Gastrocnemius medialis (tissue), 4 donors: ENCODE results near the gene PPP1R16B. TPM values are rescaled to one million over a fixed set of nuclear protein-coding genes. Genes with fewer than 3 reads are reported as not detected.

ENCODE experiments used
- ATAC-seq, 2 donors: fragments of 150-250 bp; one replicate each; pipeline ENCODE4 v1.9.1; 2016
- DNase-seq, 2 donors: peaks; one replicate each; pipeline ENCODE4 v3.0.0-alpha.2; 2019
- H3K27ac ChIP-seq, 4 donors: fragments of 200-600 bp; sonication (generic); 1 replicate in 1 of 4; 2 replicates in 3 of 4; pipeline ENCODE4 v1.5.1; 2016 to 2018; ENCODE audit warnings: mild to moderate bottlenecking in 2 of 4, moderate library complexity in 1 of 4
- H3K27me3 ChIP-seq, 3 donors: fragments of 200-600 bp; sonication (generic) in 2 of 3; 1 replicate in 1 of 3; 2 replicates in 2 of 3; pipeline versions ENCODE4 v1.5.1 to v1.6.0; 2016 to 2019; ENCODE audit warnings: mild to moderate bottlenecking in 1 of 3, moderate library complexity in 1 of 3
- H3K36me3 ChIP-seq, 2 donors: fragments of 200-600 bp; sonication (generic) in 1 of 2; one replicate each; pipeline ENCODE4 v1.5.1; 2017 to 2018
- H3K4me1 ChIP-seq, 2 donors: fragments of 200-600 bp; sonication (generic) in 1 of 2; one replicate each; pipeline ENCODE4 v1.5.1; 2016 to 2017; ENCODE audit warnings: mild to moderate bottlenecking in 2 of 2
- H3K4me3 ChIP-seq, 4 donors: fragments of 200-600 bp; sonication (generic) in 3 of 4; 1 replicate in 1 of 4; 2 replicates in 3 of 4; pipeline ENCODE4 v1.5.1; 2016 to 2019; ENCODE audit warnings: mild to moderate bottlenecking in 2 of 4
- H3K9me3 ChIP-seq, 3 donors: fragments of 200-600 bp; sonication (generic) in 2 of 3; 1 replicate in 1 of 3; 2 replicates in 2 of 3; pipeline ENCODE4 v1.5.1; 2016 to 2019
- POLR2A ChIP-seq, 2 donors: fragments of 450-650 bp; IDR thresholded peaks; one replicate each; pipeline ENCODE4 v1.6.1; 2017; ENCODE audit warnings: antibody characterized with exemption in 2 of 2, mild to moderate bottlenecking in 2 of 2, moderate library complexity in 2 of 2
- in situ Hi-C, 4 donors: fragments of 200-750 bp; cut with MboI; loops; one replicate each; pipeline versions ENCODE4 v1.15.0 to v1.8.0; 2017; ENCODE audit warnings: low sequenced_read_pairs in 4 of 4
- intact Hi-C: fragments of 100-400 bp; cut with DNase I; formaldehyde crosslinking; loops from one replicate; pipeline ENCODE4 v1.15.1; 2023; ENCODE audit warnings: low total_unique reads
- total RNA-seq, 4 donors: library from RNA; depleted of rRNA; stranded (reverse); fragments of >200 nt; gene quantifications; one replicate each; pipeline versions ENCODE4 v1.1.0 to v1.2.3, GENCODE V29; 2016
- TF ChIP-seq, protein P1 (sequence below), 5 experiments: fragments of 450-650 bp in 3 of 5; fragments of 200-600 bp in 2 of 5; sonication (generic) in 2 of 5; IDR thresholded peaks in 4 of 5; conservative IDR thresholded peaks in 1 of 5; 1 replicate in 4 of 5; 2 replicates in 1 of 5; pipeline ENCODE4 v1.5.1; 2016 to 2019; ENCODE audit warnings: antibody characterized with exemption in 5 of 5, mild to moderate bottlenecking in 3 of 5, moderate library complexity in 3 of 5

PPP1R16B gene
- total RNA-seq, 4 donors from 2014 or later: 0.16 to 2.4 (median 0.59) TPM

DNA sequence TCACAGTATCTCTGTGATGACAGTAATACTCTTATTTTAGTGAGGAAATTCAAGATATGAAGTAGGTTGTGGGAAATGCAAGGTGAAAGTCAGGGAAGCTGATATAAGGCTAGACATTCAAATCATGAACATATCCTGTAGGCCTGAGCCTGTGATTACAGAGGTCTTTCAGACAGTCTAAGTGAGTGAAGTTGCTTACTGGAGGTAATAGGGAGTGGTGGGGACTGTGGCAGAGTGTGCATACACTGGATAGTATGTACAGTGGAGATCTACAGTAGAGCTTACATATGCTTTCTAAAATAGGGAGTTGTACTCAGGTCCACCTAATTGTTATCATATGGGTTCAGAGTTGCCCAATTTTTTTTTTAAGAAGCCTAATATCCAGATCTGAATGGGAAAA, 159.8 kb downstream of the PPP1R16B start:
- Histone ChIP-seq H3K4me1 (peaks cover 15 to 20% of the 10 kb centered on the region in 2 donors), H3K27me3 (no peaks in the 10 kb centered on the region), H3K27ac (no peak overlapping the region), H3K36me3 (peaks cover 0 to 13% of the 10 kb centered on the region in 2 donors), H3K9me3 (no peaks in the 10 kb centered on the region), H3K4me3 (no peak overlapping the region)
- intact Hi-C loops: no loop called here
- in situ Hi-C loops: no loop called here
- ATAC-seq (no peak), DNase-seq (no peak)
- no peak for TF ChIP-seq POLR2A (IDR thresholded peaks at IDR 0.05)
- TF ChIP-seq, protein P1, sequence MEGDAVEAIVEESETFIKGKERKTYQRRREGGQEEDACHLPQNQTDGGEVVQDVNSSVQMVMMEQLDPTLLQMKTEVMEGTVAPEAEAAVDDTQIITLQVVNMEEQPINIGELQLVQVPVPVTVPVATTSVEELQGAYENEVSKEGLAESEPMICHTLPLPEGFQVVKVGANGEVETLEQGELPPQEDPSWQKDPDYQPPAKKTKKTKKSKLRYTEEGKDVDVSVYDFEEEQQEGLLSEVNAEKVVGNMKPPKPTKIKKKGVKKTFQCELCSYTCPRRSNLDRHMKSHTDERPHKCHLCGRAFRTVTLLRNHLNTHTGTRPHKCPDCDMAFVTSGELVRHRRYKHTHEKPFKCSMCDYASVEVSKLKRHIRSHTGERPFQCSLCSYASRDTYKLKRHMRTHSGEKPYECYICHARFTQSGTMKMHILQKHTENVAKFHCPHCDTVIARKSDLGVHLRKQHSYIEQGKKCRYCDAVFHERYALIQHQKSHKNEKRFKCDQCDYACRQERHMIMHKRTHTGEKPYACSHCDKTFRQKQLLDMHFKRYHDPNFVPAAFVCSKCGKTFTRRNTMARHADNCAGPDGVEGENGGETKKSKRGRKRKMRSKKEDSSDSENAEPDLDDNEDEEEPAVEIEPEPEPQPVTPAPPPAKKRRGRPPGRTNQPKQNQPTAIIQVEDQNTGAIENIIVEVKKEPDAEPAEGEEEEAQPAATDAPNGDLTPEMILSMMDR (IDR thresholded peaks at IDR 0.05 in 4 of 5, conservative IDR thresholded peaks at IDR 0.05 in 1 of 5): no peak

DNA sequence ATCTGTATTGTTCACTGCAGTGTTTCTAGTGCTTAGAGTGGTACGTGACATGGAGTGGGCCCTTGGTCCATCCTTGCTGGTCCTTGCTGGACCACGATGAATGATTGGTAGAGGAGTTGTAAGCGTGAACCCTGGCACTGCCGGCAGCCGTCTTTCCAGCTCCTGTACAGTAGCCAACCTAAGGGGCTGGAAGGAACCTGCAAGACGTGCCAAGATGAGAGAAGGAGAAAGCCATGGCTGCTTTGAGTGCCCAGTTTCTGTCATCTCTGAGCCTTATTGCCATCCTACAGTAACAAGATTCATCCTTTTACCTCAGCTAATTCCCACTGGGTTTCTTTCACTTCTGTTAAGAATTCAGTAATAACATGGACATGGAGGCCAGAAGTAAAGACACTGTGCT, 162.6 kb downstream of the PPP1R16B start:
- in situ Hi-C loops: no loop called here
- H3K27me3 ChIP-seq: no peaks in the 10 kb centered on the region
- peaks cover 0 to 28% of the 10 kb centered on the region in 2 donors for H3K36me3 ChIP-seq
- no peak for DNase-seq
- no peak for ATAC-seq
- no peaks in the 10 kb centered on the region for H3K9me3 ChIP-seq
- H3K27ac ChIP-seq: no peak overlapping the region
- TF ChIP-seq POLR2A (IDR thresholded peaks at IDR 0.05): no peak
- TF ChIP-seq, protein P1 (IDR thresholded peaks at IDR 0.05 in 4 of 5, conservative IDR thresholded peaks at IDR 0.05 in 1 of 5): no peak
- intact Hi-C loops: no loop called here
- H3K4me3 ChIP-seq: no peak overlapping the region
- H3K4me1 ChIP-seq: peaks cover 5 to 7% of the 10 kb centered on the region in 2 donors

DNA sequence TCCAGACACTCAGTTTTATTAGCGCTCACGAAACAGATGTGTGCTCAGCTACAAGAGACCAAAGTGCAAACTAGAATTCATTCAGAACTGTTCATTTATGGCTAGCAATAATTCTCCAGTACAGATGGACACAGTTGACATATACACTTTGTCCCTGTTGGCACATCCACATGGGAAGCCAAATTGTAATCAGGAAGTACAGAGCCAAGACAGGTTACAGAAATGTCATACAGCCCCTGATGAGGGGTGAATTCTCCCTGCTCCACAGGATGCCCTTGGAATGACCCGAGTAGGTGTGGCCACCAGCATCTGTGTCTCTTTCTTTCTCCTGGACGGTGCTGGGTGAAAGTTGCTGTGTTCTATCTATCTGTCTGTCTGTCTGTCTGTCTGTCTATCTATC, 164.2 kb downstream of the PPP1R16B start:
- TF ChIP-seq, protein P1 (IDR thresholded peaks at IDR 0.05 in 4 of 5, conservative IDR thresholded peaks at IDR 0.05 in 1 of 5): no peak
- no peak for TF ChIP-seq POLR2A (IDR thresholded peaks at IDR 0.05)
- no peaks in the 10 kb centered on the region for H3K4me1 ChIP-seq
- H3K9me3 ChIP-seq: no peaks in the 10 kb centered on the region
- in situ Hi-C loops: no loop called here
- DNase-seq (no peak), ATAC-seq (no peak)
- no peak overlapping the region for H3K4me3 ChIP-seq
- no peak overlapping the region for H3K27ac ChIP-seq
- no peaks in the 10 kb centered on the region for H3K27me3 ChIP-seq
- intact Hi-C loops: no loop called here
- H3K36me3 ChIP-seq: peaks cover 0 to 30% of the 10 kb centered on the region in 2 donors

DNA sequence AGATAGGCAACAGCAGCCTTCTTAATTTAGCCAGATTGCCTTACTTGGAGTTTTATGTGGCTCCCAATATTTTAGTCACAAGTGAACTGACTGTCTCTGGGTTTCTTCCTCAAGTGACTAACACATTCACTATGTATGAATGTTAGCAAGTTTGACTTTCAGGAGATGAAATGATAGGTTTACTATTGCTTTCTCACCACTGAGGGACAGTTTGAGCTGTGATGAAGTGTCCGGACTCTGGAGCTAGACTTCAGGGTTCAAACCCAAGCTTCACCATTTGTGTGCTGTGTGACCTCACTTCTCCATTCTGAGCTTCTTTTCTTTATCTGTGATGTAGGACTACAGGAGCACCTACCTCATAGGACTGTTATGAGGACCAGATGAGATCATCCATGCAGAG, 164.8 kb downstream of the PPP1R16B start:
- intact Hi-C loops (no loop called here), in situ Hi-C loops (no loop called here)
- no peak for ATAC-seq
- TF ChIP-seq, protein P1 (IDR thresholded peaks at IDR 0.05 in 4 of 5, conservative IDR thresholded peaks at IDR 0.05 in 1 of 5): no peak
- no peak for TF ChIP-seq POLR2A (IDR thresholded peaks at IDR 0.05)
- no peak overlapping the region for H3K4me3 ChIP-seq
- no peak overlapping the region for H3K27ac ChIP-seq
- H3K9me3 ChIP-seq: no peaks in the 10 kb centered on the region
- peaks cover 0 to 34% of the 10 kb centered on the region in 2 donors for H3K36me3 ChIP-seq
- no peak for DNase-seq
- no peaks in the 10 kb centered on the region for H3K4me1 ChIP-seq
- H3K27me3 ChIP-seq: no peaks in the 10 kb centered on the region

Other genes starting within 250 kb of the PPP1R16B start
- not detected for gene ADIG, start 224.5 kb upstream of the PPP1R16B start, total RNA-seq
- not detected for gene ARHGAP40, start 203.9 kb upstream of the PPP1R16B start, total RNA-seq
- not detected for gene SLC32A1, start 81.2 kb upstream of the PPP1R16B start, total RNA-seq
- 1 to 10 TPM; 6.3 to 10.0 (median 8.0) TPM for gene ACTR5, start 57.2 kb upstream of the PPP1R16B start, total RNA-seq
- gene FAM83D, start 120.7 kb downstream of the PPP1R16B start, total RNA-seq: under 1 TPM in 1 of 4 donors, not detected in 3; 0.40 TPM
- 10 to 100 TPM in 1 of 4 donors, 1 to 10 TPM in 3; 8.2 to 10.8 (median 9.3) TPM for gene DHX35, start 156.6 kb downstream of the PPP1R16B start, total RNA-seq